ENCODE data around the gene TCF7L2. TPM values are rescaled to one million over a fixed set of nuclear protein-coding genes. Genes with fewer than 3 reads are reported as not detected.

TCF7L2 gene
- total RNA-seq, 1 donor from 2014 or later = 0.30 TPM

DNA sequence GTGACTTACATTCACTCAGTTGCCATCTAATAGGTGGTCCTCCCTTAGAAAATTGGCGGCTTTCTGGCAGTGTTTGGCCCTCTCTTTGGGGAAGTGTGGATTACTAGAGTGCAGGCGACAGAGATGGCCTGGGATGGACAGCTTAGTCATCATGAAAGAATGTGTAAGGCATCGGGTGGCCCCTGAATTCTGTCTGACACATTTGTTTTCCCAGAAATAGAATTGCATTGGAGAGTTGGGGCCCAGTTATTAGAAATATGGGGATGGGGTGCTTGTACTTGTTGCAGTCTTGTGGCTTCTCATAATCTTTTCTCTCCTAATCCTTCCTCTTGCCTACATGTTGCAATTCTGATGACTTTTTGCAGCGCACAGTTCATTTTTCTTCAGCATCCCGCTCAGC, 13.8 kb downstream of the TCF7L2 start:
- intact Hi-C loops (cut with micrococcal nuclease) = no loop called here

DNA sequence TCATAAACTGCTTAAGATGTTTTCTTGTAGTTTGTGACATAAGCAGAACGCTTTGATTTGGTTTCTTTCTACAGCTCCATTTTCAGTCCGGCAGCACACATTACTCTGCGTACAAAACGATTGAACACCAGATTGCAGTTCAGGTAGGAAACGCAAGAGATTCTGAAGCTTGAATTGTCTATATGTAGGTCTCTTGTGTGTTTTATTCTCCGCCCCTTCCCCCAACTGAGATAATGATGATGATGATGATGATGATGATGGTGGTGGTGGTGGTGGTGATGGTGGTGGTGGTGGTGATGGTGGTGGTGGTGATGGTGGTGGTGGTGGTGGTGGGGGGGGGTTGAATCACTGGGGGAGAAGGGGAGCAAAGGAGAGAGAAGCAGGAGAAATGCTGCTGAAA, 14.4 kb downstream of the TCF7L2 start:
- intact Hi-C loops (cut with micrococcal nuclease) = no loop called here

DNA sequence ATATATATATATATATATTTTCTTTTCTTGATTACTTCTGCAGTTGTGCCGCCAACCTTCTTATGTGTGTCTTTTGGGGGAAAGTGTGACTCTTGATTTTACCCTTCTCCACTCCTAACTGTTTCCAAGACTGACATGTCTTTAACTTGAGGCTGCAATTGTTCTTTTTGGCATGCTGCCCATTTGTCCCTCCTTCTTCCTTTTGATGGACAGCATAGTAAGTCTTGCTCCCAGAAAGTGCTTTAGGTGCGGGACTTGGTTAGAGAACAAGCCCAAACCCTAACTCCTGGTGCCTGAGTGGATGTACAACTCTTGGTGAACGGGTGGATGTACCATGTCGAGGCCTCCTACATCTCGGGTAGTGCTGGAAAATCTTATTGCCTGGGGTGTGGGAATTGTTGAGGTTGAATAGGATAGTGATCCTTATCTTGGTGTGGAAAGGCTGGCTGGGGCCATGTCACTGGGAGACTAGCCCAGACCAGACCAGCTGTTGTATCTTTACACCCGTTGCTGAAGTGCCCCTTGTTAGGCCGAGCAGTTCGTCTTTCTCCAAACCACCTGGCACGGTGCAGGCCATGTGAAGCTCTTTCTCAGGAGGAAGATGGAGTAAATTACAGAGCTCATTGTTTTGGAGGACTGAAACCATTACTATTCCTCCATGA, 16.3 kb downstream of the TCF7L2 start:
- intact Hi-C loops (cut with micrococcal nuclease) = no loop called here

DNA sequence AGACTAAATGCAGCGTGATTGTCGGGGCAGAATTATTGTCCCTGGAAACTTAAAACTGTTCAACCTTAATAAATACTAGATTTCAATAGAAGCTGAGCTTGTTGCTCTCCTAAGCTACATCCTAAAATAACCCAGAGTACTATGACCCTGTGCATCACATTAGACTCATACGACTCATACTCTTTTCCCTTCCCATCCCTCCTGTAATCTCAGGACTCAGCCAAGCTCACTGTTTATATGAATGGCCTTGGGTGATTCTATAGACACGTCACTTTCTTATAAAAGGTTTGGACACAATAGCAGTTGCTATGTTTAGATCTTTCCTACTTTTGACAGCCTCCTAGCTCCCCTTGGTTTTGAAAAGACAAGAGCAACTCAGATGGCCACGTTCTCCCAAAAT, 17.2 kb downstream of the TCF7L2 start:
- intact Hi-C loops (cut with micrococcal nuclease) = no loop called here

DNA sequence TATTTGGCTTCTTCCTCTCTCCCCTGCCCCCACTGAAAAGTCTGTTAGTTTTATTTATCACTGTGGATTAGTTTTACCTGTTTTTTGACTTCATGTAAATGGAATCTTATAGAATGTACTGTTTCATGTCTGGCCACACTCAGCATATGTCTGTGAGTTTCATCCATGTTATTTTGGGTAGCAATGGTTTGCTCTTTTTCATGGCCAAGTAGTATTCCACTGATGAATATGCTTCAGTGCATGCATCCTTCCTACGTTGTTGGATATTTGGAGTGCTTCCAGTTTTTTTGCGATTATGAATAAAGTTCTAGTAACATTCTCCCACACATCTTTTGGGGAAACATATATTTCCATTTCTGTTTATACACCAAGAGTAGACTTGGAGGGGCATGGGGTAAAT, 19.1 kb downstream of the TCF7L2 start:
- intact Hi-C loops (cut with micrococcal nuclease) = no loop called here

DNA sequence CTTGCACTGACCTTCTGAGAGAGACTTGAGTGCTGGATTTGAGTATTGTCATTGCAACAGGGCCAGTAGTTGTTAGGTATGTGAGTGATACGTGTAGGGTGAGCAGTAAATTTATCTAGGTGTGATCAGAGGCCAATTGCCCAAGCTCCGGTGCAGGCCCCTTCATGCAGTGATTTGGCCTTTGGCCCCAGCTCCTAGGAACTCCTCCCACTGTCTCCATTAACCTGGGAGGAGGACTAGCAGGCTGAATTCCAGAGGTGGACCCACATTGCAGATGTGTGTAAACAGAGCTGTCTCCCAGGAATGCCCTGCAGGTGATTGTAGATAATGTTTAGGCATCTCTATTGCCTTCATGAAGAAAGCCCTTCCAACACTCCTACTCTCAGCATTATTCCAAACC, 19.5 kb downstream of the TCF7L2 start:
- intact Hi-C loops (cut with micrococcal nuclease) = no loop called here

DNA sequence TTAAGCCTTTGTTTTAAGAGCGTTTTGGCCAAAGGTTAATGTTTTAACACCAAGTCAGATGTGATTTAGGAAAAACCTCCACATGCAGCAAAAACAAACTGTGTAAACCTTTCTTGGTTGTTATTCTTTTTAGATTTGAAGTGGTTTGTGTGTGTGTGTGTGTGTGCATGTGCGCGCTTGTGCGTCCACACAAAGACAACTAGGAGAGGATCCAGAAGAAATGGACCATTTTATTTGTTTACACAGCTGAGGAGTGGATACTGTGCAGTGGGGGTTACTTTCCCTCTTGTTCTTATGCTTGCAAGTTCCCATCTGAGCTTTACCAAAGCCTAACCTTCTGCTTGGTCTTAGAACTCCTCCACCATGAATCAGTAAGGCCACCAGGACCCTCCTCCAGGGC, 20.0 kb downstream of the TCF7L2 start:
- intact Hi-C loops (cut with micrococcal nuclease) = no loop called here

DNA sequence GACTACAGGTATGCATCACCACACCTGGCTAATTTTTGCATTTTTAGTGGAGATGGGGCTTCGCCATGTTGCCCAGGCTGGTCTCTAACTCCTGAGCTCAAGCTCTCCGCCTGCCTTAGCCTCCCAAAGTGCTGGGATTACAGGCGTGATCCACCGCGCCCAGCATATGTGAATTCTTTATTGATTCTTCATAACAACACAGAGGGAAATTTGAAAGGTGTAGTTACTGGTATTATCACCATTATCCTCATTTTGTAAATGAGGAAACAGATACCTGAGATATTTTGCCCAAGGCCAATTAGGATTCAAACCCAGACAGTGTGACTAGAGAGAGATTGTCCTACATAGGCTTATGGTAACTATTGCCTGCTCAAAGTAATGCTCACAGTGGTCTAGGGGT, 22.6 kb downstream of the TCF7L2 start:
- intact Hi-C loops (cut with micrococcal nuclease) = no loop called here

DNA sequence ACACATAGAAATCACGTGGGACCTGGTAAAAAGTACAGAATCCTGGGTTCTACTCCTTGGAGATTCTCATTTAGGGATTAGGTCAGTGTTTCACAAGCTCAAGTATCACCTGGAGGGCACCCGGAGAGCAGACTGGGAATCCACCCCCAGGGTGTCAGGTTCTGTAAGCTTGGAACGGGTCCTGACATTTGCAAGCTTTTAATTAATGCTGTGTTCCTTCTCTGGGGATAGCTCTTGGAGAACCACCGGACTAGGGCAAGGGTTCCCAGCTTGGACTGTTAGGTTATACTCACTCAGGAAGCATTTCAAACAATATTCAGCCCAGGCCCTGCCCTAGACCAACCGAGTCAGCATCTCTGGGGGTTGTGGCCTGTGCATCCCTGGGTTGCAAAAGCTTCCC, 23.0 kb downstream of the TCF7L2 start:
- intact Hi-C loops (cut with micrococcal nuclease) = no loop called here

DNA sequence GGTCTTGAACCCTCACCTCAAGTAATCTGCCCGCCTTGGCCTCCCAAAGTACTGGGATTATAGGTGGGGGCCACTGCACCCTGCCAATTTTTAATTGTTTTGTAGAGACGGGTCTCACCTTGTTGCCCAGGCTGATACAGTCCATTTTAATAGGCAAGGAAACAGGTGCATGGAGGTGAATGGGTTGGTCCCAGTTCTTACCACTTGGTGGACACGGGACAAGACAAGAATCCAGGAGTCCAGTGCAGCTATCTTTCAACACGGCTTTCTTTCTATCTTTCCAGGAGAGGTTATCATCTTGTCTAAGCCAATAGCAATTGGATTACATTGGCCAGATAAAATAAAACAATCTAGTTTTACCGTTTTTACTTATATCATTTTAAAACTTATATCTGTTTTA, 23.8 kb downstream of the TCF7L2 start:
- intact Hi-C loops (cut with micrococcal nuclease) = no loop called here

DNA sequence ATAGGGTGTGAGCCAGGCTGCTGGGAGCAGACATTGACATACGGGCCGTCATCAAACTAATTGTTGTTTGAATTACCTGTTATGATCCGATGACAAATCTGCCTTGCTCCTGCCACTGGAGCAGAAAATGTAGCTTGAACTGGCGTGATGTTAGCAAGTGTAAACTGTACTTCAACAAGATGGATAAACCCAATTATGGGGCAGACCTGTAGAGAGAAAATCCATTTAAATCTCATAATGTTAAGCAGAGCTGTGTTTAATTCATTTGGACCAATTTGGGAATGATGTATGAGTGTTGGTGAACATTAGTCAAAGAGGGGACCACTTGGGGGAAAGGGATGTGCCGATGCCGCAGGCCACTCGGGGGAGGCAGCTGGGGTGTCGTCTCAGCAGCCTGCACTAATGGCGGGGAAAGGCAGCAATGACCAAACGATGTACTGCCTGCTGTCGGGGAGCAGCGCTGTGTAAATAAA, 27.4 kb downstream of the TCF7L2 start:
- intact Hi-C loops (cut with micrococcal nuclease) = no loop called here

DNA sequence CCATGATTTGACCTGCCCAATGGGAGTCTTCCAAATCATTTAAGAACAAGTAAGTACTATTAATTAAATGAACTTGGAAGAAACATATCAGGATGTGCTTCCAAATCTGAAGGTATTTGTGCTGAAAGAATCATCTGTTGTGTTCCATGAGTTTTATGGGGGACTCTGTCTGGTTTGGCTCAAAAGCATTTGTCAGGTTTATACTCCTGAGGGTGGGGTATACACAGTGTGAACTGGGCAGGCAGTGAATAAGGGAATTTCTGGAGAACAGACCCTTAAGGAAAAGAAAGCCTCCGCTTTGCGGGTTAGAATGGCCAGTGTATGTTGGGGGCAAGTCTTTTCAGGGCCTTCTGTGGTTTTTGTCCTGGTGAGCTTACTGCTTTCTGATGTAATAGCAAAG, 29.9 kb downstream of the TCF7L2 start:
- intact Hi-C loops (cut with micrococcal nuclease) = no loop called here

DNA sequence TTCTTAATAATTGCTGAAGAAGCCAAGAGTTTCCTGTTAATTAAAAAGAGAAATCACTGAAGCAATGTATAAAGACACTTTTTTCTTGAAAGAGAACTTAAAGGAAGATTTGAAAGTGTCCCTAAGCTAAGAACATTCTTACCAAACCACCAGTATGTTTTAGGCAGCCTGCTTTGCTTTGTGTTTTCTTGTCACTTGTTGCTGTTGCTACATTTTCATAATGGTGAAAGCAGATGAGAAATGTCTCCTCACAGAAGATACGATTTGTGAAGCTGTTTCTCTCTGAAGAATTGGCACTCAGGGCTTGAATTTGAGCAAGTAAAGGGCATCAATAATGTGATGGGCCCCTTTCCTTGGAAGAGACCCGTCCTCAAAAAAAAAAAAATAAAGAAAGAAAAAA, 30.9 kb downstream of the TCF7L2 start:
- intact Hi-C loops (cut with micrococcal nuclease) = no loop called here

DNA sequence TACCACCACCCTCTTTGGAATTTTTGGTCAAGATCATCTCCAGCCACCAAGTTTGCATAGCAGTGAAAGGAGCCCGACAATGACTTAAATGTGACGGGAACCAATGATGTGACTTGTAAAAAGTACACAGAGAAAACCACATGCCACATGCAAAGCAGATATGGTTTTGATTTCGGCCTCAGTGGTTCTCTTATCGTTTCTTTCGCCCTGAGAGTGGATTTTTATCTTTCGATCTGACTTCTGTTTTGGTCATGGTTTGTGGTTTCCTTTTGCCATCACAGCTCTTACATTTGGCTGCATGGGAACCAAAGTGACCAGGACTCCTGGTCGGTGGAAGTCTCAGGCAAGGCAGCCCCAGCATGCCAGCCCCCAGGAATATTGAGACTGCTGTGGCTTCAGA, 31.5 kb downstream of the TCF7L2 start:
- intact Hi-C loops (cut with micrococcal nuclease) = no loop called here

DNA sequence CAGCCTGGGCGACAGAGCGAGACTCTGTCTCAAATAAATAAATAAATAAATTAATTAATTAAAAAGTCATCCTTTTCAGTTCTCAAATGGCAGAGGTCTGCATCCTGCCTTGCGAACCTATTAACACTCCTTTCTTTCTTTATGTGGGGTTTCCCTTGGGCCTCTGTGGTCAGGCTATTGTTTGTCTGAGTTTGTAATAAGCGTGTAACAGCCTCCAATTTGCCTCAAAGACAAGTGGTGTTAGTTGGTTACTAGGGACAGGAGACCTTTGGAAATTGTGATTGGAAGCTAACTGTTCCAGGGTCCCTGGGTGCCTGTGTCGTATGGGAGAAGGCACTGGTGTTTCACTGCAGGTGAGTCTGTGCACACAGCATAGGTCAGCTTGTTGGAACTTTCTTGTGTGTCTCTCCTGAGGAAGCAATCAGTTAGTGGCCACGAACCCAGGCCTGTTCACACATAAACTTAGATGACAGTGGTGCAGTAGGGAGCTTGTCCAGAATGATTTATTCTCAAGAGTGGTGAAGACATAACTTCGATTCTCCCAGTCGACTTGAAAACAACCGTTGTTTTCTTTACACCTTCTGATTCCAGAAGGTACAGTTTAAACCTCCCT, 33.5 kb downstream of the TCF7L2 start:
- intact Hi-C loops (cut with micrococcal nuclease) = no loop called here

DNA sequence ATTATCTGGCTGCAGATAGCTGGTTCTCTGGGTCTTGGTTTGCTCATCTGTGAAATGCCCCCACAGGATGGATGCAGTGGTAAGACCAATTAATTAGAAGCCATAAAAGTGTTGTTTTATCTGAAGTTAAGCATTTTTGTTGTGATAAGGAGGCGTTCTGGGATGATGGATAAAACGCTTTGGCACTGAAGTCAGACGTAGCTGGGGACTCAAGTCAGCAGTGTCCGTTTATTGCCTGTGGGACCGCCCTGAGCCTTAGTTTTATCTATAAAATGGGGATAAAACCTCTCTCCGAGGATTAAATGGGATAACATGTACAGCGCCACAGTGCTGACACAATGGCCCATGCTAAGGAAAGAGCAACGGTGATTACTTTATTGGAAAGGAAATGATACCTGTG, 34.7 kb downstream of the TCF7L2 start:
- intact Hi-C loops (cut with micrococcal nuclease) = no loop called here

DNA sequence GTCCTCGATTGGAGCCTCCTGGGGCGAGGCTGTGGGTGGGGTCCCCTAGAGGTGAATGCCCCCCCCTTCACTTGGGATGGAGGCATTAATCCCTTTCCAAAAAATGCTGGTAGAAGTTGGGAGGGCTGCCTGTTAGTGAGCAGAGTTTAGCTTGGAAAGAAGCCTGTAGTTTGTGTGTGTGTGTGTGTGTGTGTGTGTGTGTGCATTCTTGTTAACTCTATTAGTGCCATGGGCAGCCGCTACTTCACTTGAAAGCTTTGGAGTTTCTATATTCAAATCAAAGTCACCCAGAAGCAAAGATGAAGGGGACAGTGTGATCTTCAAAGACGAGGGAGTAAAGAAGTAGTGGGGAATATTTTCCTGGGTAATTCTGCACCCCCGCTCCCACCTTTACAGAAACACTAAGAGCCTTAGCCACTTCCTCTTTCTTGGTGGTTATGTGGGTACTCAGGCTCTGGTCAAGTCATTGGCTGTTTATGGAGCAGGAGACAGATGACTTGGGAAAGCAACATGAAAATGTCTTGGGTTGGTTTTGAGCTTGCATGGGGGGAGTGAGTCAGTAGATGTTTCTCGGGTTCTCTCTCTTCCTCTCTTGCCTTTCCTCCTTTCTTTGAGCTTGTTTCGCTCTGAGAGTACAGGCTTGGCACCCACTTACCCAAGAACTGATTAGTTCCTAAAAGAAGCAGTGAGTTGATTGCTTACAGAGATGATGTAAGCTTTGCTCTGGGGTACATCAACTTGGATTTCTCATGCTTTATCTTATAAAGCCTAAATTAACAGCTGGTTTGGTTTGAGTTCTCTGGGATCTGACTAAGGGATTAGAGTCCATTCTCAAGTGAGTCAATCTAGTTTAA, 35.9 kb downstream of the TCF7L2 start:
- intact Hi-C loops (cut with micrococcal nuclease) = no loop called here

DNA sequence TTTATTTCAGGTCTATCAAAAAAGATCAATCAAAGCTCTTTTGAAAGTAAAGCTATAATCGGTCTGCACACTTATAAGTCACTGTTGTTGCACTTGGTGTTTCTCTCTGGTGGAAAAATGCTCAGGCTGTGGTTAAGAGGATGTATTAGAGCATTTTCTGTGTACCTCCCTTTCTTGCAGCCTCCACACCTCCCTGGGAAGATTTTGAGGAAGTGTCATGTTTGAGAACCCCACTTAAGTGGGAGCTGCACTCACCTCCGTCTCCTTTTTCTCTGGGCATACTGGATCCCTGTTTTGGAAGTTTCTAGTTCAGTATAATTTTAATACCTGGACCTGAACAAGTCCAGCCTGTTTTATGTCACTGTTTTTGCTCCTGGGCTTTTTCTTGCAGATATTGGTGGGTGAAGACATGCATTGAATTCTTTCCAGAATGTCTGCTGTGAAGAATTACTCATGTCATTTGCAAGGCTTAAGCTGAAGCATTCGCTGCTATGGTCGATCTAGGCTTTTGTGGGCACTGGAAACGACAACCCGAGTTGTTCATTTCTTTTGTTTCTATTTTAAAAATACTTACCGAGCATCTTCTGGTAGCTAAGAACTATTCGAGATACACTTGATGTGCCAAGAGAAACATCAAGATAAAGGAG, 36.6 kb downstream of the TCF7L2 start:
- intact Hi-C loops (cut with micrococcal nuclease) = no loop called here

DNA sequence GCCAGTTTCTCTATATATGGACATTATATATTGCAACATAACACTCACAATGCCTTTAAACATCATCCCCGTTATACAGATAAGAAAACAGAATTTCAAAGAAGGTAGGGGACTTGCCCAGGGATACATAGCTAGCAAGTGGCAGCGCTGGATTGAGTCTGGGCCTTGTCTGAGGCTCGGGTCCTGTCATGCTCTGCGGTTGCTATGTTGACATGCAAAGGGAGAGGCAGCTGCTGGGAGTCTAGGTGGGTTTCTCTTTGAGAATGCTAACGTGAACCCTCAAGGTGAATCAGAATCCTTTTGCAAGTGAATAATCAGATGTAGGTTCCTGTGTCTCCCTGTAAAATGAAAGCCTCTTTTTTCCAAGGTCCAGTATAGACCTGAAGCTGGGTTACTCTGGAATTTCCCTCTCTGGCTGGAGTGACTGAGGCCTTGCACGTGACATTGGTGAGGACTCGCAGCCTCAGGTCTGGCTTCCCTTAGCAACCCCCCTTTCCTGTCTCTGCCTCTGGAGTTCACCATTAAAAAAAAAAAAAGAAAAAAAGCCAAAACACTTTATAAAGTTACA, 38.9 kb downstream of the TCF7L2 start:
- intact Hi-C loops (cut with micrococcal nuclease) = no loop called here

DNA sequence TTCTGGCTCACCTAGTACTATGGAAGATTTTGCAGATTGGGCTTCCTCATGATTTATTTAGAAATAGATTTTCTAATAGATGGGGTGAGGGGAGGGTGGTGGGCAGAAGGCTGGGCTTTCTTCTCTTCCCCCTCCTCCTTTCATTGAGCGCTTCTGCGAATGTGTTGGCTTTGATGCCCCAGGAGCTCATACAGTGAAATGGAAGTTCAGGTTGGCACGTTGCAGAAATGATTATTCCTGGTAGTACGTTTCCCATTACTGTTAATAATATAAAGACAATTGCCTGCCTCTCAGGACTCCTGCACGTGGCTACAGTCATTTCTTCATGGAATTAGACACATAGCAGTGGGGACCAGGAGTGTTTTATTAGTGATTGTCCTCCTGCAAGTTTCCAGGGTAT, 39.8 kb downstream of the TCF7L2 start:
- intact Hi-C loops (cut with micrococcal nuclease) = no loop called here

DNA sequence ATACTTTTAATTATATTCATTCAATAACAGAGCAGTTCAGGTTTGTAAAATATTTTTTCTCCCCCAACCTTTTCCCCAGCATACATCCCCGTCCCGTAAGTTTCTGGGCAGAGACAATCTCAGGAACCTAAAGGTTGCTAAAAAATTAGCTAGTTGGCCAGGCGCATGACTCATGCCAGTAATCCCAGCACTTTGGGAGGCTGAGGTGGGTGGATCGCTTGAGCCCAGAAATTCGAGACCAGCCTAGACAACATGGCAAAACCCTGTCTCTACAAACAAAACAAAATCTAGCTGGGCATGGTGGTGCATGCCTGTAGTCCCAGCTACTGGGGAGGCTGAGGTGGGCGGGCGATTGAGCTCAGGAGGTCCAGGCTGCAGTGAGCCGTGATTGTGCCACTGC, 40.2 kb downstream of the TCF7L2 start:
- intact Hi-C loops (cut with micrococcal nuclease) = no loop called here
